Tibial nerve (tissue), 4 donors: ENCODE data around the gene SLC7A1. TPM values are rescaled to one million over a fixed set of nuclear protein-coding genes. Genes with fewer than 3 reads are reported as not detected.
A peak's percentile ranks its signal among the peaks of the same experiment; 100 is the strongest.

Experiments used
- DNase-seq, 2 donors: peaks; one replicate each; pipeline ENCODE4 v3.0.0-alpha.2; 2019; ENCODE audit warnings: low spot score in 2 of 2
- H3K27ac ChIP-seq, 4 donors: fragments of 200-600 bp; sonication (generic) in 3 of 4; one replicate each; pipeline ENCODE4 v1.5.1; 2017 to 2019; ENCODE audit warnings: mild to moderate bottlenecking in 1 of 4
- H3K27me3 ChIP-seq, 2 donors: fragments of 200-600 bp; sonication (generic) in 1 of 2; one replicate each; pipeline versions ENCODE4 v1.5.1 to v1.6.0; 2017 to 2019
- H3K36me3 ChIP-seq, 3 donors: fragments of 200-600 bp; sonication (generic); one replicate each; pipeline ENCODE4 v1.5.1; 2018 to 2019
- H3K4me1 ChIP-seq, 4 donors: fragments of 200-600 bp; sonication (generic) in 3 of 4; one replicate each; pipeline ENCODE4 v1.5.1; 2017 to 2019
- H3K4me3 ChIP-seq, 4 donors: fragments of 200-600 bp; sonication (generic) in 3 of 4; one replicate each; pipeline ENCODE4 v1.5.1; 2017 to 2019; ENCODE audit warnings: mild to moderate bottlenecking in 1 of 4, moderate library complexity in 1 of 4
- H3K9me3 ChIP-seq, 4 donors: fragments of 200-600 bp; sonication (generic) in 3 of 4; one replicate each; pipeline ENCODE4 v1.5.1; 2017 to 2019
- EP300 ChIP-seq, 2 donors: sonication (generic); formaldehyde crosslinking; IDR thresholded peaks; one replicate each; pipeline ENCODE4 v1.6.1; 2017; ENCODE audit warnings: antibody characterized with exemption in 2 of 2, mild to moderate bottlenecking in 1 of 2
- POLR2A ChIP-seq, 2 donors: fragments of 450-650 bp; IDR thresholded peaks; one replicate each; pipeline ENCODE4 v1.6.1; 2017; ENCODE audit warnings: antibody characterized with exemption in 2 of 2, mild to moderate bottlenecking in 2 of 2, moderate library complexity in 2 of 2
- WGBS, 2 donors: methylation state at CpG; one replicate each; pipeline ENCODE4 v1.1.5; 2018; 5-methylcytosine and 5-hydroxymethylcytosine counted together
- total RNA-seq, 4 donors: library from RNA; depleted of rRNA; stranded (reverse); fragments of >200 nt; gene quantifications; one replicate each; pipeline ENCODE4 v1.1.0, GENCODE V29; 2016
- TF ChIP-seq, protein P1 (sequence below), 5 experiments: fragments of 200-600 bp in 3 of 5; fragments of 450-650 bp in 2 of 5; sonication (generic) in 3 of 5; IDR thresholded peaks; one replicate each; pipeline ENCODE4 v1.5.1; 2016 to 2019; ENCODE audit warnings: antibody characterized with exemption in 5 of 5, mild to moderate bottlenecking in 3 of 5, moderate library complexity in 2 of 5

The SLC7A1 gene
- total RNA-seq, 4 donors from 2014 or later, result 9.2 to 46.5 (median 24.7) TPM

DNA sequence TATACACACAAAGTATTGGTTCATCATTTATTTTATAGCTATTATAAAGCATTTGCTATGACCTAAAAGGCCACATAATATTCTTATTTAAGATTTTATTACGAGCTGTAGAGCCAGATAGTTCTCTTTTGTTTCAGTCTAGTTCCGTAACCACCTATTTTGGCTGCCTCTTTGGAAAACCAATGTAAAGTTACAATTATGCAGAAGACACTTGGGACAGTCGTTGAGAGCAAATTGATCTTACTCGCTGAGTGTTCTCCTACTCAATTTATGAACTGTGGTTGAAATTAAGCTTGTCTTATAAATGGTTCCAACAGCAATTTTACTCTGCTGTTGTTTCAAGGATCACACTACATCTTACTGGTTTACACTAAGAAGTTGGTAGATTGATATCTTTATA, 122.3 kb downstream of the SLC7A1 start:
- DNase-seq, result no peak
- no peak overlapping the region for H3K4me3 ChIP-seq
- TF ChIP-seq, protein P1, sequence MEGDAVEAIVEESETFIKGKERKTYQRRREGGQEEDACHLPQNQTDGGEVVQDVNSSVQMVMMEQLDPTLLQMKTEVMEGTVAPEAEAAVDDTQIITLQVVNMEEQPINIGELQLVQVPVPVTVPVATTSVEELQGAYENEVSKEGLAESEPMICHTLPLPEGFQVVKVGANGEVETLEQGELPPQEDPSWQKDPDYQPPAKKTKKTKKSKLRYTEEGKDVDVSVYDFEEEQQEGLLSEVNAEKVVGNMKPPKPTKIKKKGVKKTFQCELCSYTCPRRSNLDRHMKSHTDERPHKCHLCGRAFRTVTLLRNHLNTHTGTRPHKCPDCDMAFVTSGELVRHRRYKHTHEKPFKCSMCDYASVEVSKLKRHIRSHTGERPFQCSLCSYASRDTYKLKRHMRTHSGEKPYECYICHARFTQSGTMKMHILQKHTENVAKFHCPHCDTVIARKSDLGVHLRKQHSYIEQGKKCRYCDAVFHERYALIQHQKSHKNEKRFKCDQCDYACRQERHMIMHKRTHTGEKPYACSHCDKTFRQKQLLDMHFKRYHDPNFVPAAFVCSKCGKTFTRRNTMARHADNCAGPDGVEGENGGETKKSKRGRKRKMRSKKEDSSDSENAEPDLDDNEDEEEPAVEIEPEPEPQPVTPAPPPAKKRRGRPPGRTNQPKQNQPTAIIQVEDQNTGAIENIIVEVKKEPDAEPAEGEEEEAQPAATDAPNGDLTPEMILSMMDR (IDR thresholded peaks at IDR 0.05), result no peak
- TF ChIP-seq POLR2A (IDR thresholded peaks at IDR 0.05), result no peak
- TF ChIP-seq EP300 (IDR thresholded peaks at IDR 0.05), result no peak
- H3K27me3 ChIP-seq, result no peaks in the 10 kb centered on the region
- no peaks in the 10 kb centered on the region for H3K9me3 ChIP-seq
- no peaks in the 10 kb centered on the region for H3K4me1 ChIP-seq
- 61 to 66% methylated on average over 4 of the region's 4 CpGs for WGBS, 2 donors
- no peak overlapping the region for H3K27ac ChIP-seq
- H3K36me3 ChIP-seq, result no peaks in the 10 kb centered on the region

DNA sequence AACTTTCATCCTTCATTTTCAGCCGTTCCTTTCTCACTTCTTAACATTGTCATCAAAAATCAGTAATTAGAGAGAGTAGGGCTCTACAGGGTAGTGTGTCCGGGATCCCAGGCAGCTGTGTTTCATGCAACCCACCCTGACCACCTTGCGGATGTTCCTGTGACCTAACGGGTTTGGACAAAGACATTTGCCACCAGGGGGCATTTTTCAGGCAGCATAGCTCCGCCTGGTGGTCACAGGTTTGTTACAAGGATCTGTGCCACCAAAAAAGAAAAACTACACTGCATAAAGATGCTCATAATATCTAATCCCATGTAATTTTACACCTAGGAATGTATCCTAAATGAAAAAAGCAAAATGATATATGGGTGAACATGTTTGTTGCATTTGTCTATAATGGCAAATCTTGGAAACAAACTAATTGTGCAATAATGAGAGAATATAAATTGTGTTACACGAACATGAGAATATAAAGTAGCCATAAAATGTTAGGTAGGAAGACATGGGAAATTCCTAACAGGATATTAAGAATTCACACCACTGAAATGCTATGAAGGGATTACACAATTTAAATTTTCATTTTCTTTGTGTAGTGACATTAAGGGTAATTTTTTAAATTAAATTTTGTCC, 123.0 kb downstream of the SLC7A1 start:
- no peak for TF ChIP-seq EP300 (IDR thresholded peaks at IDR 0.05)
- TF ChIP-seq, protein P1 (IDR thresholded peaks at IDR 0.05), result peak; percentile 35 to 57 (median 46)
- H3K27ac ChIP-seq, result no peak overlapping the region
- H3K36me3 ChIP-seq, result no peaks in the 10 kb centered on the region
- H3K4me3 ChIP-seq, result no peak overlapping the region
- DNase-seq, result peak in 1 of 2 donors; percentile 54
- no peaks in the 10 kb centered on the region for H3K27me3 ChIP-seq
- no peaks in the 10 kb centered on the region for H3K9me3 ChIP-seq
- 54 to 62% methylated on average over 6 of the region's 6 CpGs for WGBS, 2 donors
- H3K4me1 ChIP-seq, result no peaks in the 10 kb centered on the region

DNA sequence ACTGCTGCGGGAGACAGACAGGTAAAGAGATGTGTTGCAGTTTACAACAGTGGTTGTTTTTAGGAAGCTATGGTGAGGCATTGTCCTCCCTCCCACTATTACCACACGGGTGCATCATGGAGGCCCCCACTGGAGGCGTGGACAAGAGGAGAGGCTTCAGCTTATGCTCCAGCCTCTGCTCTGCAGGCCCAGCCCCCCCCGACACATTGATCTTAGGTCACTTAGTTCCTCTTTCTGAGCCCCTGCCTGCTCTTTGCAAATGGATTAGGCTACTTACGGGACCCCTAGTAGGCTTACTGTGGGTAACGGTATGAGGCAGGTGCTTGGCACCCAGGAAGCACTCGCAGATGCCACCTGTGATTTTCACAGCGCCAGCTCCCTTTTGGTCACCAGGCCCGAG, 123.9 kb downstream of the SLC7A1 start:
- Histone ChIP-seq H3K27ac (no peak overlapping the region), H3K36me3 (no peaks in the 10 kb centered on the region), H3K27me3 (no peaks in the 10 kb centered on the region), H3K4me1 (no peaks in the 10 kb centered on the region), H3K4me3 (no peak overlapping the region), H3K9me3 (no peaks in the 10 kb centered on the region)
- no peak for TF ChIP-seq POLR2A (IDR thresholded peaks at IDR 0.05)
- TF ChIP-seq EP300 (IDR thresholded peaks at IDR 0.05), result no peak
- TF ChIP-seq, protein P1 (IDR thresholded peaks at IDR 0.05), result no peak
- 83 to 87% methylated on average over 9 of the region's 9 CpGs for WGBS, 2 donors
- DNase-seq, result no peak

DNA sequence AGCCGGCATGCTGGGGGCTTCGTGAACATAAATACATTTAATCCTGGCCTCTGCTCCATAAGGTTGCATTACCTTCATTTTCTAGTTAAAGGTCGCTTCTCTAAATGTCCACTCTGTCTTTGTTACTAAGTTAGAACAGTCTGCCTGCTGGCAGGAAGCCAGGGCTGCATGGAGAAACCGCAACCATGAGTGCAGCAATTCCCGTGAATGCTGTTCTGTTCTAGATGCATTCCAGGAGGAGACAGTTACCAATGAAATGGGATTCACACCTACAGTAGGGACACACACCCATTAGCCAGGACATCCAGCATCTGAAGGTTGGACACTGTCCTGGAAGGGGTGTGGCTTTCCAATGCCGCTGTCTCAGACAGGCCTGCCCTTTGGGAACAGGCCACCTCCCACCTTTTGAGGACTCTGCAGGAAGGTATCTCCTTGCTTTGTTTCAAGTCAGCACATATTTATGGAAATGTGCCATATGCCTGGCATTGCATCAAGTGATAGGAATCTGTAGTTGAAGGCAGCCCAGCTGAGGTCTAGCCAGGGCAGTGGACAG, 129.7 kb downstream of the SLC7A1 start:
- H3K4me3 ChIP-seq, result no peak overlapping the region
- 18 to 33% methylated on average over 6 of the region's 6 CpGs for WGBS, 2 donors

More for the DNA sequence above, 129.7 kb downstream of the SLC7A1 start:
- H3K27me3 ChIP-seq, result no peaks in the 10 kb centered on the region
- no peaks in the 10 kb centered on the region for H3K36me3 ChIP-seq
- no peak overlapping the region for H3K27ac ChIP-seq
- DNase-seq, result peak; percentile 30 to 39
- TF ChIP-seq, protein P1 (IDR thresholded peaks at IDR 0.05), result no peak
- TF ChIP-seq EP300 (IDR thresholded peaks at IDR 0.05) (no peak), POLR2A (IDR thresholded peaks at IDR 0.05) (no peak)
- H3K4me1 ChIP-seq, result peaks cover 0 to 7% (median 0%) of the 10 kb centered on the region in 4 donors
- no peaks in the 10 kb centered on the region for H3K9me3 ChIP-seq
